ENCODE data around the gene HAUS3. TPM values are rescaled to one million over a fixed set of nuclear protein-coding genes. Genes with fewer than 3 reads are reported as not detected.

HAUS3 gene
- total RNA-seq, 1 experiment from 2014 or later = 17.3 TPM

- ChIA-PET RAD21 (ENCODE audit: low non-redundant PET in 1 of 2, low total read pairs in 2 of 2, uncharacterized antibody in 2 of 2, unreplicated experiment in 2 of 2) (interaction anchor here (1.1 to 1.8 kb wide), 2 partner anchors 222 kb away, joined by 3 to 7 read pairs; no protein-coding TSS in a partner anchor), POLR2A (no interaction called here), CTCF (interaction anchor here (0.7 to 2.9 kb wide), 17 partner anchors 11 to 716 kb away, joined by 3 to 38 read pairs (median 4); partner anchors contain the start of genes CFAP99, HAUS3, MXD4 and POLN)
- BruUV-seq (replicated peaks) = no TSS peak
- no peaks in the 10 kb centered on the region for H3K9me3 ChIP-seq (ENCODE audit: control insufficient read depth in 1 of 2, insufficient read depth in 1 of 2, low read depth in 1 of 2, low read length in 2 of 2)
- H3K9me2 ChIP-seq (ENCODE audit: insufficient read depth) = no peaks in the 10 kb centered on the region
- H3K4me2 ChIP-seq (ENCODE audit: low read length) = no peak overlapping the region
- no peaks in the 10 kb centered on the region for H3K79me2 ChIP-seq (ENCODE audit: insufficient read depth, low read length)
- H3K36me3 ChIP-seq (ENCODE audit: control insufficient read depth in 1 of 2, insufficient read depth in 2 of 2, low read length in 2 of 2) = no peaks in the 10 kb centered on the region
- H3K4me3 ChIP-seq (replicated peaks in 1 of 2; ENCODE audit: low read depth in 1 of 2, low read length in 2 of 2) = no peak overlapping the region
- H4K20me1 ChIP-seq (ENCODE audit: insufficient read depth) = no peaks in the 10 kb centered on the region
- H2AFZ ChIP-seq (ENCODE audit: low read depth, low read length, poor library complexity, severe bottlenecking) = no peak overlapping the region
- no peak overlapping the region for H3K27ac ChIP-seq (ENCODE audit: low read depth, low read length)
- peaks cover 0 to 7% of the 10 kb centered on the region in 2 experiments; a peak in 2 of 4 replicates for H3K4me1 ChIP-seq (ENCODE audit: control insufficient read depth in 1 of 2, insufficient read depth in 2 of 2, low read length in 2 of 2)
- DNase-seq (ENCODE audit: low read depth, low spot score) (no peak), ATAC-seq (no peak)
- no peak for TF ChIP-seq FOSL1 (IDR thresholded peaks at IDR 0.05; ENCODE audit: low read depth)
- no peak for TF ChIP-seq MAX (IDR thresholded peaks at IDR 0.05)
- no peaks in the 10 kb centered on the region for H3K27me3 ChIP-seq (ENCODE audit: insufficient read depth, low read length)
- intact Hi-C loops (cut with micrococcal nuclease) = no loop called here
- no peak overlapping the region for H3K9ac ChIP-seq (ENCODE audit: low read length)
Measured at GRCh38 chr4:2219233-2219760, 22.6 kb downstream of the HAUS3 start.

- no peaks in the 10 kb centered on the region for H3K9me2 ChIP-seq (ENCODE audit: insufficient read depth)
- RAD21 ChIA-PET (ENCODE audit: low non-redundant PET in 1 of 2, low total read pairs in 2 of 2, uncharacterized antibody in 2 of 2, unreplicated experiment in 2 of 2) = interaction anchor here in 1 of 2 experiments (0.6 kb wide), 1 partner anchor 300 kb away, joined by 3 read pairs; no protein-coding TSS in a partner anchor
- peaks cover 0 to 7% of the 10 kb centered on the region in 2 experiments; a peak in 2 of 4 replicates for H3K4me1 ChIP-seq (ENCODE audit: control insufficient read depth in 1 of 2, insufficient read depth in 2 of 2, low read length in 2 of 2)
- no peak overlapping the region for H3K4me3 ChIP-seq (replicated peaks in 1 of 2; ENCODE audit: low read depth in 1 of 2, low read length in 2 of 2)
- H2AFZ ChIP-seq (ENCODE audit: low read depth, low read length, poor library complexity, severe bottlenecking) = no peak overlapping the region
- no peaks in the 10 kb centered on the region for H4K20me1 ChIP-seq (ENCODE audit: insufficient read depth)
- no peaks in the 10 kb centered on the region for H3K36me3 ChIP-seq (ENCODE audit: control insufficient read depth in 1 of 2, insufficient read depth in 2 of 2, low read length in 2 of 2)
- H3K27me3 ChIP-seq (ENCODE audit: insufficient read depth, low read length) = no peaks in the 10 kb centered on the region
- POLR2A ChIA-PET = no interaction called here
- H3K79me2 ChIP-seq (ENCODE audit: insufficient read depth, low read length) = no peaks in the 10 kb centered on the region
- H3K9me3 ChIP-seq (ENCODE audit: control insufficient read depth in 1 of 2, insufficient read depth in 1 of 2, low read depth in 1 of 2, low read length in 2 of 2) = no peaks in the 10 kb centered on the region
- no TSS peak for BruUV-seq (replicated peaks)
- no peak overlapping the region for H3K9ac ChIP-seq (ENCODE audit: low read length)
- CTCF ChIA-PET = interaction anchor here (2.0 kb wide), 1 partner anchor 223 kb away, joined by 10 read pairs; no protein-coding TSS in a partner anchor
- no peak for DNase-seq (ENCODE audit: low read depth, low spot score)
- H3K4me2 ChIP-seq (ENCODE audit: low read length) = no peak overlapping the region
- no peak overlapping the region for H3K27ac ChIP-seq (ENCODE audit: low read depth, low read length)
- no peak for ATAC-seq
- intact Hi-C loops (cut with micrococcal nuclease) = no loop called here
- no peak for TF ChIP-seq CEBPB (IDR thresholded peaks at IDR 0.05; ENCODE audit: low read depth)
- TF ChIP-seq TCF7L2 (IDR thresholded peaks at IDR 0.05; ENCODE audit: borderline replicate concordance, extremely low read depth, insufficient read depth, insufficient read length) = no peak
- TF ChIP-seq SRF (IDR thresholded peaks at IDR 0.05; ENCODE audit: low read depth) = no peak
- no peak for TF ChIP-seq RAD21 (IDR thresholded peaks at IDR 0.05; ENCODE audit: low read depth)
- no peak for TF ChIP-seq ATF3 (IDR thresholded peaks at IDR 0.05)
- no peak for TF ChIP-seq EZH2phosphoT487 (IDR thresholded peaks at IDR 0.05; ENCODE audit: borderline replicate concordance)
- no peak for TF ChIP-seq REST (IDR thresholded peaks at IDR 0.05; ENCODE audit: low read depth)
- TF ChIP-seq SP1 (IDR thresholded peaks at IDR 0.05; ENCODE audit: low read depth) = no peak
- no peak for TF ChIP-seq EGR1 (IDR thresholded peaks at IDR 0.05; ENCODE audit: low read depth)
- no peak for TF ChIP-seq CBX3 (IDR thresholded peaks at IDR 0.05; ENCODE audit: low read depth)
- TF ChIP-seq CTCF (IDR thresholded peaks at IDR 0.05 in 2 of 3, conservative IDR thresholded peaks at IDR 0.05 in 1 of 3; ENCODE audit: borderline replicate concordance in 1 of 3, insufficient read depth in 1 of 3, low read depth in 2 of 3, low read length in 2 of 3) = no peak
- no peak for TF ChIP-seq EZH2 (IDR thresholded peaks at IDR 0.05)
- no peak for TF ChIP-seq ZFX (IDR thresholded peaks at IDR 0.05)
- TF ChIP-seq POLR2AphosphoS5 (IDR thresholded peaks at IDR 0.05; ENCODE audit: low read depth, low read length) = no peak
Measured at GRCh38 chr4:2218436-2218835, 23.5 kb downstream of the HAUS3 start.
